ENCODE measurements around the gene RNF181. TPM values are rescaled to one million over a fixed set of nuclear protein-coding genes. Genes with fewer than 3 reads are reported as not detected.
"Not testable (repeated sequence)": the region's sequence is repeated elsewhere in the genome, so short reads cannot be mapped to it uniquely, and the experiment has no call there.

RNF181 gene
- polyA plus RNA-seq, 1 of the 3 experiments (the other 2 are of a cell fraction): 312 TPM

DNA sequence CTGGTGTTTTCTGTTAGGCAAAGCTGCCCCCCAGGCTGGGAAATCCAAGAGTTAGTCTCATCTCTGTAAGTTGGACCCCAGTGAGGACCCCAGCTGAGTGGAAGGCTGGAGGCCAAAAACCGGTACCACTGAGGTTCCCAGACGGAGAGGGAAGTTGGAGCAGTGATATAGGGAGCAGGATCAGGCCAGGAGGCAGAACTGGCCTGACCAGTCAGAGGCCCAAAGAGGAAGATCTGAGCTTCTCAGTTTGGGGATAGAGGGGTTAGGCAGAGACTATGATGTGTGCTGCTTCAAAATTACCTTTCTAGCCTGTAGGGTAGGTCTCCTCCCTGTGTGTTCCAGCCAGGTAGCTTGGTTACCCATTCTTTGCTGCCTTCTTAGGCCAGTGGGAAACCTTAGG lies 4.6 kb upstream of the RNF181 start:
- WGBS (ENCODE audit: low lambda C conversion rate): 59% methylated on average over 2 of the region's 2 CpGs
- Histone ChIP-seq H3K79me2 (ENCODE audit: insufficient read depth) (peaks cover 4% of the 10 kb centered on the region), H3K27ac (ENCODE audit: low read depth in 2 of 2, low read length in 1 of 2) (peak overlapping the region in 1 of 2 experiments; percentile 13; a peak in 1 of 4 replicates)

DNA sequence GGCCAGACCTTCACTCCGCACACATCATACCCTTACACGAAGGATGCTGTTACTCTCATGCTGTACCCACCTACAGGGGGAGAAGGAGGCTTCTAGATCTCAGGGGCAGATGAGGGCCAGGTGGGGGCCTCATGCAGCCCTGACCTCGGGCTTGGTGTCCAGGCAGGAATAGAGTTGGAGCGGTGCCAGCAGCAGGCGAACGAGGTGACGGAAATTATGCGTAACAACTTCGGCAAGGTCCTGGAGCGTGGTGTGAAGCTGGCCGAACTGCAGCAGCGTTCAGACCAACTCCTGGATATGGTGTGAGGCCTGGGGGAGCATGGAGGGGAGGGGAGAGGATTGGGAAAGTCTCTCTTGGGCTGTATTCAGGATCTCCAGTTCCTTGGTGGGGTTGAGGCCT lies 4.0 kb upstream of the RNF181 start:
- Histone ChIP-seq H3K9me2 (no peaks in the 10 kb centered on the region), H3F3A (replicated peaks; ENCODE audit: insufficient read depth) (no peaks in the 10 kb centered on the region), H3K36me3 (replicated peaks in 1 of 2; ENCODE audit: control insufficient read depth in 1 of 2, insufficient read depth in 2 of 2, low read length in 1 of 2) (peaks cover 0 to under 1% of the 10 kb centered on the region in 2 experiments), H4K20me1 (ENCODE audit: insufficient read depth) (no peaks in the 10 kb centered on the region), H3K4me3 (ENCODE audit: low read depth in 2 of 2, low read length in 1 of 2) (no peak overlapping the region), H3K9me3 (no peaks in the 10 kb centered on the region), H3K4me2 (no peak overlapping the region), H3K27ac (ENCODE audit: low read depth in 2 of 2, low read length in 1 of 2) (no peak overlapping the region), H3K4me1 (ENCODE audit: control insufficient read depth in 1 of 2, insufficient read depth in 2 of 2, low read depth in 1 of 2, low read length in 1 of 2) (peaks cover 0 to 12% of the 10 kb centered on the region in 2 experiments; a peak in 3 of 4 replicates), H3K27me3 (ENCODE audit: insufficient read depth) (no peaks in the 10 kb centered on the region), H2AFZ (ENCODE audit: low read depth) (no peak overlapping the region), H3K9ac (no peak overlapping the region), H3K79me2 (ENCODE audit: insufficient read depth) (peaks cover 10% of the 10 kb centered on the region)
- WGBS (ENCODE audit: low lambda C conversion rate): 80% methylated on average over 12 of the region's 12 CpGs
- TF ChIP-seq ELF1 (IDR thresholded peaks at IDR 0.05) (no peak), TAF1 (IDR thresholded peaks at IDR 0.05; ENCODE audit: borderline replicate concordance, low read depth, low read length) (no peak)
- TF ChIP-seq, protein P1, sequence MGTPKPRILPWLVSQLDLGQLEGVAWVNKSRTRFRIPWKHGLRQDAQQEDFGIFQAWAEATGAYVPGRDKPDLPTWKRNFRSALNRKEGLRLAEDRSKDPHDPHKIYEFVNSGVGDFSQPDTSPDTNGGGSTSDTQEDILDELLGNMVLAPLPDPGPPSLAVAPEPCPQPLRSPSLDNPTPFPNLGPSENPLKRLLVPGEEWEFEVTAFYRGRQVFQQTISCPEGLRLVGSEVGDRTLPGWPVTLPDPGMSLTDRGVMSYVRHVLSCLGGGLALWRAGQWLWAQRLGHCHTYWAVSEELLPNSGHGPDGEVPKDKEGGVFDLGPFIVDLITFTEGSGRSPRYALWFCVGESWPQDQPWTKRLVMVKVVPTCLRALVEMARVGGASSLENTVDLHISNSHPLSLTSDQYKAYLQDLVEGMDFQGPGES (IDR thresholded peaks at IDR 0.05; ENCODE audit: low read depth, low read length): no peak
- TF ChIP-seq, protein P2, sequence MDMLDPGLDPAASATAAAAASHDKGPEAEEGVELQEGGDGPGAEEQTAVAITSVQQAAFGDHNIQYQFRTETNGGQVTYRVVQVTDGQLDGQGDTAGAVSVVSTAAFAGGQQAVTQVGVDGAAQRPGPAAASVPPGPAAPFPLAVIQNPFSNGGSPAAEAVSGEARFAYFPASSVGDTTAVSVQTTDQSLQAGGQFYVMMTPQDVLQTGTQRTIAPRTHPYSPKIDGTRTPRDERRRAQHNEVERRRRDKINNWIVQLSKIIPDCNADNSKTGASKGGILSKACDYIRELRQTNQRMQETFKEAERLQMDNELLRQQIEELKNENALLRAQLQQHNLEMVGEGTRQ (IDR thresholded peaks at IDR 0.05; ENCODE audit: borderline replicate concordance, low read depth, low read length): no peak
- DNase-seq: no peak
- POLR2A ChIA-PET: no interaction called here
- CTCF ChIA-PET: no interaction called here

More for the DNA sequence above, 4.6 kb upstream of the RNF181 start:
- Histone ChIP-seq H3K4me1 (ENCODE audit: control insufficient read depth in 1 of 2, insufficient read depth in 2 of 2, low read depth in 1 of 2, low read length in 1 of 2) (peaks cover 2 to 8% of the 10 kb centered on the region in 2 experiments; a peak in 2 of 4 replicates), H3F3A (replicated peaks; ENCODE audit: insufficient read depth) (no peaks in the 10 kb centered on the region), H3K36me3 (replicated peaks in 1 of 2; ENCODE audit: control insufficient read depth in 1 of 2, insufficient read depth in 2 of 2, low read length in 1 of 2) (no peaks in the 10 kb centered on the region), H3K4me3 (ENCODE audit: low read depth in 2 of 2, low read length in 1 of 2) (no peak overlapping the region), H3K9me2 (no peaks in the 10 kb centered on the region), H3K27me3 (ENCODE audit: insufficient read depth) (no peaks in the 10 kb centered on the region), H3K9ac (no peak overlapping the region), H3K4me2 (no peak overlapping the region), H2AFZ (ENCODE audit: low read depth) (no peak overlapping the region), H3K9me3 (no peaks in the 10 kb centered on the region), H4K20me1 (ENCODE audit: insufficient read depth) (no peaks in the 10 kb centered on the region)
- CTCF ChIA-PET: no interaction called here
- POLR2A ChIA-PET: no interaction called here
- TF ChIP-seq YY1 (IDR thresholded peaks at IDR 0.05; ENCODE audit: low read depth) (no peak), FOSL2 (IDR thresholded peaks at IDR 0.05; ENCODE audit: borderline replicate concordance, low read depth) (no peak), RXRA (IDR thresholded peaks at IDR 0.05; ENCODE audit: borderline replicate concordance, low read depth) (no peak), TCF12 (IDR thresholded peaks at IDR 0.05) (no peak)
- TF ChIP-seq, protein P1 (IDR thresholded peaks at IDR 0.05; ENCODE audit: low read depth, low read length): no peak
- no peak for DNase-seq

DNA sequence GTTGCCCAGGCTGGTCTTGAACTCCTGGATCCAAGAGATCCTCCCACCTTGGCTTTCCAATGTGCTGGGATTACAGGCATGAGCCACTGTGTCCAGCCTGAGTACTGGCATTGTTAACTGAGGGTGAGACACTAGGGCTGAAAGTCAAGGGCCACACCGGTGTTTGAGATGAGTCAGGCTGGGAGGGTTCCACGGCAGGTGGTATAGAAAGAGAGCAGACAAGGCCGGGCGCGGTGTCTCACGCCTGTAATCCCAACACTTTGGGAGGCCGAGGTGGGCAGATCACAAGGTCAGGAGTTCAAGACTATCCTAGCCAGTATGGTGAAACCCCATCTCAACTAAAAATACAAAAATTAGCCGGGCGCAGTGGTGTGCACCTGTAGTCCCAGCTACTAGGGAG lies 3.2 kb upstream of the RNF181 start:
- POLR2A ChIA-PET; H3K4me3 ChIP-seq (ENCODE audit: low read depth in 2 of 2, low read length in 1 of 2); H3K9me2 ChIP-seq; H2AFZ ChIP-seq (ENCODE audit: low read depth); H3K9me3 ChIP-seq; H3K27me3 ChIP-seq (ENCODE audit: insufficient read depth); H3K4me2 ChIP-seq; CTCF ChIA-PET; H3K27ac ChIP-seq (ENCODE audit: low read depth in 2 of 2, low read length in 1 of 2); H3K36me3 ChIP-seq (replicated peaks in 1 of 2; ENCODE audit: control insufficient read depth in 1 of 2, insufficient read depth in 2 of 2, low read length in 1 of 2); H3K9ac ChIP-seq; H4K20me1 ChIP-seq (ENCODE audit: insufficient read depth); H3F3A ChIP-seq (replicated peaks; ENCODE audit: insufficient read depth); DNase-seq: not testable (repeated sequence)
- H3K79me2 ChIP-seq (ENCODE audit: insufficient read depth): peaks cover 17% of the 10 kb centered on the region
- peaks cover 0 to 17% of the 10 kb centered on the region in 2 experiments; a peak in 3 of 4 replicates for H3K4me1 ChIP-seq (ENCODE audit: control insufficient read depth in 1 of 2, insufficient read depth in 2 of 2, low read depth in 1 of 2, low read length in 1 of 2)
- 78% methylated on average over 9 of the region's 9 CpGs for WGBS (ENCODE audit: low lambda C conversion rate)
